ENCODE results near the gene AREL1.

- TF ChIP-seq POLR2AphosphoS5 (IDR thresholded peaks at IDR 0.05) (no peak), CTCF (IDR thresholded peaks at IDR 0.05; ENCODE audit: poor library complexity, severe bottlenecking) (no peak), EP300 (conservative IDR thresholded peaks at IDR 0.05; ENCODE audit: poor library complexity, severe bottlenecking) (no peak), SMC3 (conservative IDR thresholded peaks at IDR 0.05; ENCODE audit: poor library complexity) (no peak), RAD21 (conservative IDR thresholded peaks at IDR 0.05) (no peak), MXI1 (conservative IDR thresholded peaks at IDR 0.05; ENCODE audit: poor library complexity, severe bottlenecking) (no peak), TAF1 (IDR thresholded peaks at IDR 0.05; ENCODE audit: low read depth) (no peak)
These were observed 37.7 kb downstream of the AREL1 start for GRCh38 chr14:74675219-74675618.

Measured in neural cell (in vitro differentiated cells).